GM18511 (cell line): ENCODE data around the gene ARL6IP5.

Experiments used
- ATAC-seq: cut with Tn5 transposase; IDR thresholded peaks from one replicate; pipeline ENCODE4 v1.9.1; 2021; ENCODE audit warnings: mild to moderate bottlenecking, moderate library complexity; ENCODE audit not compliant: unreplicated experiment

Gene ARL6IP5, protein sequence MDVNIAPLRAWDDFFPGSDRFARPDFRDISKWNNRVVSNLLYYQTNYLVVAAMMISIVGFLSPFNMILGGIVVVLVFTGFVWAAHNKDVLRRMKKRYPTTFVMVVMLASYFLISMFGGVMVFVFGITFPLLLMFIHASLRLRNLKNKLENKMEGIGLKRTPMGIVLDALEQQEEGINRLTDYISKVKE

DNA sequence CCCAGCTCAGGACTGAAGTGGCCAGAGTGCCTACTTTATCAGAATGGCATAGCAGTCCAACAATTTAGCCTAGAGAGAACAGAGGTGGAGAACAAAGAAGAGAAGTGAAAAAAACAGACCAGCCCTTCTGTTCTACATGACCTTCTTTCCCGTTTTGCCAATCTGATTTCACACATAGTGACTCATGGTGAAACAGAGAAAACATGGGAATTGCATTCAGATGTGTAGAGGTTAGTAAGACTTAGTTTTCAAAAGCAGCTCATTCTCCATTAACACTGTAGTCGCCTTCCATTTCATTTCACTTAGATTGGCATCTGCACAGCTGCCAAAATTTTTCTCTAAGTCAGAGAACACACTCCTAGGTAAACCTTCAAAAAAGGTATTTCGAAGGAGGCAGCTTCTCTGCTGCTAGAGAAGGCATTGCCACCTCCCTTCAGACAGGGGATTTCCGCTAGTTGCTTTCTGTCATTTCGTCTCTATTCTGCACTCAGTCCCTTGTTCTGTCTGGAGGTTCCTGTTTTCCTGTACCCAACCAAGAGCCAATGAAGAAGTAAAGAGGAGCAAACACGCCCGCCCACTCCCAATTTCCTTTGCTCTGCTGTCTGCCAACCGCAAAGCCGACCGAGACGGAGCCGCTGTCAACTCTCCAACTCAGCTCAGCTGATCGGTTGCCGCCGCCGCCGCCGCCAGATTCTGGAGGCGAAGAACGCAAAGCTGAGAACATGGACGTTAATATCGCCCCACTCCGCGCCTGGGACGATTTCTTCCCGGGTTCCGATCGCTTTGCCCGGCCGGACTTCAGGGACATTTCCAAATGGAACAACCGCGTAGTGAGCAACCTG is at the start of gene ARL6IP5:
ARL6IP5 (plus strand) TSS at position 612 of the 842 bp plus-strand sequence; CDS start at position 723, 111 bp downstream.
- ATAC-seq = peak; percentile 57

- no peak for ATAC-seq
Measured at GRCh38 chr3:69044608-69045007, 40.1 kb upstream of the ARL6IP5 start.

DNA sequence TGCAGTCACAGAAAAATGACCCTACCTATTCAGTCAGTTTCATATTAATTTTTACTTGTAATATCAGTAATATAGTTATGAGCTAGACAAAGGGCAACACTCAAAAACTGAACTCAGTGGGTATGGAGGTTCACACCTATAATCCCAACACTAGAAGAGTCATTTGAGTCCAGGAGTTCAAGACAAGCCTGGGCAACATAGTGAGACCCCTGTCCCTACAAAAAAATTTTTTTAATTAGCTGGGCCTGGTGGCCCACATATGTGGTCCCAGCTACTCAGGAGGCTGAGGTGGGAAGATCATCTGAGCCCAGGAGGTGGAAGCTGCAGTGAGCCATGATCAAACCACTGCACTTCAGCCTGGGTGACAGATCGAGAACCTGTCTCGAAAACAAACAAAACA is 35.7 kb upstream of the ARL6IP5 start:
- ATAC-seq = no peak

GRCh38 chr3:69051756-69052471 is 32.8 kb upstream of the ARL6IP5 start, which contains the start of gene TMF1:
TMF1 (minus strand) TSS chr3:69052333; CDS start chr3:69052086, 247 bp downstream.
- ATAC-seq = peak; percentile 96

DNA sequence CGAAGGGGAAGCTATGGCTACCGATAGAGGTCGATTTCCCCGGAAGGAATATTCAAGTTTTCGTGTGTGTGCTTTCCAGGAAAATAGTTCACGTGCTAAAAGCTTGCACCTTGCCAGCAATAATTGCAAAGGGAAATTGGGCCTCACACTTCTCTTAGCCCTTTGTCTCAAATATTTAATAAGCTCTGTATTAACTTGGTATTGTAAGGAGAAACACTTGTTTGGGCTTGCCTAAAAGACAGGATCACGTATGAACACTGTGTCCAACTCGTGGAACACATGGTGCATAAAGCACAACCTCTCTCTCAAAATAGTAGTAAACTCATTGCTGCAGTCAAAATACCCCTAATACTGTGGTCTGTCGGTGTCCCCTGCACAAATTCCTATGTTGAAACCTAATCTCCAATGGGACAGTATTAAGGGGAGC is 32.3 kb upstream of the ARL6IP5 start:
- ATAC-seq = peak; percentile 4

DNA sequence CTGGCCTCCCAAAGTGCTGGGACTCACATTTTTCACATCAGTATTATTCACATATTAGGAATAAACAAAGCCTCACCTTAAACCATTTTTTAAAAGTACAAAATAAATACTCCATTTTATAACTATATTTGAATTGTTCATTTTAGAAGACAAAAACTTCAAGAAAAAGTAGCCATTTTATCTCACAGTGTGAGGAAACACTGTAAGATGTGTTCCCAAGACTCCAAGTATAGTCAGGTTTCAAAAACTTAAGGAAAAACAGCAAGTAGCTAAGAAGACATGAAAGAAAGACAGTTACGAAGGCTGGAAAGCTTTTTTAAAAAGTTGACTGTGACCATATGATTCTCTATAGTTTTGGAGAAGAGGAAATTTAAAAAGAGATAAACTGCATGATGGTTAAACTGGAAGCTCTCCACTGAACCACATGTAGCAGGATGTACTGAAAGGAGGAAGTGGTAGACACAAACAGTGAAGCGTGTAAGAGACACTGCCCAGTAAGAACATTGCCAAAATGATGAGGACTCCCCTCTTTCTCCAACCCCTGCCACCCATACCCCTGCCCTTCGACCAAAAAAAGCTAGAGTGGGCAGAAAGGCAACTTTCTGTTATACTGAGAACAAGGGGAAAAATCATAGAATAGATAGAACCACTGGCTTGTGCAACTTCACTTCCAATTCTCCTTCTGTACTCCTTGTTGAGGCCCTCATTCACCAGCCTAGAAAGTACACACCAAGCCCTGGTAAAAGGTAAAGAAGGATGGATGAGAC is 26.4 kb upstream of the ARL6IP5 start:
- peak; percentile 100 for ATAC-seq

DNA sequence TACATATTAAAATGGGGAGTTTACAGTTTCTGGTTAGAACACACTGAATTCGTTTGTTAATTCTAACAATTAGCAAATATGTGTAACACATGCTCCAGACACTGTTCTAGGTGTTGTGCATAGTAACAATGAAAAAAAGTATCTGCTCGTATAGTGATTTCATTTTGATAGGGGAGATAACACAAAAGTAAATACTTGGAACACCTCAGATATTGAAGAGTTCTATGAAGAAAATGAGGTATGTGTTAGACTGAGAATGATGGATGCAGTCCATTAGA is 25.9 kb upstream of the ARL6IP5 start:
- no peak for ATAC-seq

GRCh38 chr3:69059688-69060087 is 25.0 kb upstream of the ARL6IP5 start:
- no peak for ATAC-seq

DNA sequence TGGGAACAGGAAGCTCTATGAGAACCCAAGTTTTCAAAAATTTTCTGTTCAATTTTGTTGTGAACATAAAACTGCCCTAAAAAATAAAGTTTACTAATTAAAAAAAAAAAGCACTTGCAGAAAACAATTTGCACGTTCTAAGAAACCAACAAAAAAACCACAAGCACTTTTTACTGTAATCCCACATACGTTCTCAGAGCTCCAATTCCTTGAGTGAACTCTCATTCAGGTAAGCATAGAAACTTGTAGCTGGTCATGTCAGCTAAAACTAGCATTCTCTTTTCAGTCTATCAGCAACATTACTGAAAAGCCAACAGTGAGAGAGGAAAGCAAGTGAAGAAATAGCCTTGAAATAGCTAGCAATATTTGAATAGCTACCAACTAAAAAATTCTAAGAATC is 21.1 kb upstream of the ARL6IP5 start:
- no peak for ATAC-seq

DNA sequence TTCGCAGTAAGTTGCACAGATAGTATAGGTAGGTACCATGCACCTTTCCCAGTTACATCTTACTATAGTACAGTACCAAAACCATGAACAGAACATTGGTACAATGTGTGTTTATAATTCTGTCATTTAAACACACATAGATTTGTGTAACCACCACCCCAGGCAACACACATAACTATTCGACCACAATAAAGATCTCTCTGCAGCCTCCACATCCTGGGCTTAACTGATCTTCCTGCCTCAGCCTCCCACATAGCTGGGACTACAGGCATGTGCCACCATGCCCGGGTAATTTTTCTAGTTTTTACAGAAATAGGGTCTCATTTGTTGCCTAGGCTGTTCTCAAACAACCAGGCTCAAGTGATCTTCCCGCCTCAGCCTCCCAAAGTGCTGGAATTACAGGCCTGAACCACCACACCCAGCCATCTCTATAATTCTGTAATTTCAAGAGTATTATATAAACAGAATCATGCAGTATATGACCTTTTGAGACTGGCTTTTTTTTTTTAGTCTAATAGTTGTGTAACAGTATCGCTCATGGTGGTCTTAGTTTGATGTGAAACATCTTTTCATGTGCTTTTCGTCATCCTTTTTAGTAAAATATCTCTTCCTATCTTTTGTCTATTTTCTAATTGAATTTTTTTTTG is 19.3 kb upstream of the ARL6IP5 start:
- ATAC-seq = no peak

DNA sequence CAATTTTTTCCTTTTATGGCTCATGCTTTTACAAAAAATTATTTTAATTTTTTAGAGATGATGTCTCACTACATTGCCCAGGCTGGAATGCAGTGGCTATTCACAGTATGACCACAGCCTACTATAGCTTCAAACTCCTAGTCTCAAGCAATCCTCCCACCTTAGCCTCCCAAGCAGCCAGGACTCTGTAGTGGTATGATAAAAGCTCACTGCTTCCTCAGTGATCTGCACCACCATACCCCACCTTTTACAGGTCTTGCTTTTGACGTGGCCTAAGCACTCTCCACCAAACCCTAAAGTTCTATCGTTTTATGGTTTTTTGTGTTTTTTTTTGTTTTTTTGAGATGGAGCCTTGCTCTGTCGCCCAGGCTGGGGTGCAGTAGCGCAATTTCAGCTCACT is 18.6 kb upstream of the ARL6IP5 start:
- ATAC-seq = no peak

DNA sequence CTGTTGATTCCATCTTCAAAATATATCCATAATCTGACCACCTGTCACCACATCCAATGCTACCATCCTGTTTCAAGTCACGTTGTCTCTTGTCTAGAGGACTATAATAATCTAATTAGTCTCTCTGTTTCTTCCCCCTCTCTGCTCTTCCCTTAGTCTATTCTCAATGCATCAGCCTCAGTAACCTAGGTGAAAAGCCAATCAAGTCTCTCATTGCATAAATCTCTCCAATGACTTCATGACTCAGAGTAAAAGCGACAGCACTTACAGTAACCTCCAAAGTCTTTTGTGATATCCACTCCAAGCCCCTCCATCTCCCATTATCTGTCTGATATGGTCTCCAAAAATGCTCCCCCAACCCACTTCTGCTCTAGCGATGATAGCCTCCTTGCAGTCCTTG is 11.8 kb upstream of the ARL6IP5 start:
- no peak for ATAC-seq

DNA sequence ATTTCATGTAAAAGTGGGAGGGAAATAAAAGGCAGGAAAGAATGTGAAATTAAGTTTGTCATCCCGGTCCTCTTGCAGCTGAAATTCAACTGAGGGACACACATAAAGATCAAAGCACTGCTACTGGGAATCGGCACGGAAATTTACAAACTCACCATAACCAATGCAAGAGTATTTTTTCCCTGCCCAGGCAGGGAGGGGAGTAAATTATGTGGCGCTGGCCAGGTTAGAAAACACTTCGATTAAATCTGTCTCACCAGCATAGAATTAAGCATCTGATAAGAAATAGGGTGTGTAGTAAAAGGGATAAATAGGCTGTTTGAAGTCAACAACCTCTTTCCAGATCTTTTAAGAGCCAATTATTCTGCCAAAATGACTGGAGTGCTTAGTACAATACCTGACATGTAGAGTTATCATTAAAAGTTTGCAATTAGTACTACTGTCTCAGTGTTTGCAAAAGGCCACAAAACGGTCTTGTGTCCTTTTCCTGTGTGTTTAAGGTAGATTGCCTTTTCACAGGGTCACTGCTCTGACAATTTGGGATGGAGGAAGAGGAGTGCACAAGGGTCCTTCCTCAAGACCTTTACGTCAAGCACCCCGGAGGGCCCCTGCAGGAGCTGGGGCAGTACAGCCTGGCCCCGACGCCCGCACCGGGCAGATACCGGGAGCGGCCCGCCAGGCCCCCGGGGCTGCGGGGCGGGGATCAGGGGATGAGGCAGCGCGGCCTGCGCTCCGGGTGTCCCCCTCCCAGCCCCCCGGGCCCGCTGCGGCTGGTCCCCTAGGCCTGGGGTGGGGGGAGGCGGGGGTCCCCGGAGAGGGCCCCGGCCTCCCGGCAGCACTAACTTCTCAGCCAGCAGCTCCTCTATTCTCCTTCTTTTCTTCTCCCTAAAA is 5.2 kb upstream of the ARL6IP5 start:
- ATAC-seq = peak; percentile 12

- peak; percentile 49 for ATAC-seq
Measured at GRCh38 chr3:69080233-69080920, 4.4 kb upstream of the ARL6IP5 start, which contains the start of gene UBA3. UBA3 (minus strand) TSS chr3:69080365; CDS start chr3:69080353, 12 bp downstream.

GRCh38 chr3:69081583-69082262 is 3.0 kb upstream of the ARL6IP5 start:
- ATAC-seq = no peak

DNA sequence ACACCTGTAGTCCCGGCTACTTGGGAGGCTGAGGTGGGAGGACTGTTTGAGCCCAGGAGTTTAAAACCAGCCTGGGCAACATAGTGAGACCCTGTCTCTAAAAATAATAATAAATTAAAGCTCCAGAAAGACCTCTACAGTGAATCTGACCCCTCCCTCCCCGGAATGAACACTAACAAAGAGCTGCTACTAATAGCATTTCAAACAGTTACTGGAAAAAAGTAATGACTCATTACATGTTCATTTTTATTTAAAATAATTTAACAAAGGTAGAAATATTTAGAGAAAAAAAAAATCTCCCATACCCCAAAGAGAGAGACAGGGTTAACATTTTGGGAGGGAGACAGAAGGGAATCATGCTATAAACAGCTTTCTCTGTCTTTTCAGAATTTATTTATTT is 2.4 kb upstream of the ARL6IP5 start:
- ATAC-seq = no peak

GRCh38 chr3:69082805-69083204 is 1.9 kb upstream of the ARL6IP5 start:
- ATAC-seq = peak; percentile 65

GRCh38 chr3:69085168-69085832 is 563 bp downstream of the ARL6IP5 start:
- peak; percentile 2 for ATAC-seq
